Activated CD4-positive, alpha-beta T cell treated with anti-CD3 and anti-CD28 coated beads, Interleukin-10, Interleukin-2, amounts not matched to agents 100 ng/mL and 50 ng/mL, durations not matched to agents 16 hours and 8 hours (primary cell): Measurements from ENCODE around the gene TMEM131L.
"Not testable (repeated sequence)": the region's sequence is repeated elsewhere in the genome, so short reads cannot be mapped to it uniquely, and the experiment has no call there.

Source experiments
- DNase-seq: peaks from one replicate; pipeline ENCODE4 v3.0.0-alpha.2; 2020

Gene TMEM131L

GRCh38 chr4:153466081-153466948 is at the start of gene TMEM131L:
TMEM131L (plus strand) TSS chr4:153466360; CDS start chr4:153466398, 38 bp downstream.
- DNase-seq, result peak; percentile 81

- not testable (repeated sequence) for DNase-seq
These were observed 49.7 kb upstream of the TMEM131L start for GRCh38 chr4:153416456-153416855.

- DNase-seq, result no peak
These were observed 48.0 kb upstream of the TMEM131L start for GRCh38 chr4:153418121-153418520.

- DNase-seq, result no peak
These were observed 47.6 kb upstream of the TMEM131L start for GRCh38 chr4:153418558-153418957.

GRCh38 chr4:153419029-153419428 is 47.1 kb upstream of the TMEM131L start:
- no peak for DNase-seq

- no peak for DNase-seq
These were observed 46.4 kb upstream of the TMEM131L start for GRCh38 chr4:153419673-153420278.

- DNase-seq, result no peak
These were observed 45.8 kb upstream of the TMEM131L start for GRCh38 chr4:153420361-153420760.

- DNase-seq, result peak; percentile 80
These were observed 44.2 kb upstream of the TMEM131L start for GRCh38 chr4:153421941-153422340.

GRCh38 chr4:153426207-153426885 is 39.8 kb upstream of the TMEM131L start:
- DNase-seq, result peak; percentile 41

- no peak for DNase-seq
These were observed 38.6 kb upstream of the TMEM131L start for GRCh38 chr4:153427363-153428071.

GRCh38 chr4:153428941-153429475 is 37.2 kb upstream of the TMEM131L start:
- no peak for DNase-seq

GRCh38 chr4:153432965-153433753 is 33.0 kb upstream of the TMEM131L start:
- peak; percentile 95 for DNase-seq

GRCh38 chr4:153433754-153434105 is 32.4 kb upstream of the TMEM131L start:
- no peak for DNase-seq

GRCh38 chr4:153434190-153434589 is 32.0 kb upstream of the TMEM131L start:
- peak; percentile 41 for DNase-seq

- peak; percentile 31 for DNase-seq
These were observed 27.0 kb upstream of the TMEM131L start for GRCh38 chr4:153438916-153439756.

GRCh38 chr4:153439831-153440230 is 26.3 kb upstream of the TMEM131L start:
- no peak for DNase-seq

GRCh38 chr4:153440475-153440874 is 25.7 kb upstream of the TMEM131L start:
- DNase-seq, result no peak

GRCh38 chr4:153447175-153447905 is 18.8 kb upstream of the TMEM131L start:
- DNase-seq, result no peak

GRCh38 chr4:153448003-153448731 is 18.0 kb upstream of the TMEM131L start:
- no peak for DNase-seq

- DNase-seq, result no peak
These were observed 16.8 kb upstream of the TMEM131L start for GRCh38 chr4:153449338-153449737.
